Fibroblast of skin of left biceps (primary cell): ENCODE data around the gene STX8.
"Not testable (repeated sequence)": the region's sequence is repeated elsewhere in the genome, so short reads cannot be mapped to it uniquely, and the experiment has no call there.

Experiments
- DNase-seq, 2 experiments: peaks; one replicate each; pipeline ENCODE4 v3.0.0-alpha.2; 2013; ENCODE audit warnings: low read depth in 2 of 2

STX8 gene

DNA sequence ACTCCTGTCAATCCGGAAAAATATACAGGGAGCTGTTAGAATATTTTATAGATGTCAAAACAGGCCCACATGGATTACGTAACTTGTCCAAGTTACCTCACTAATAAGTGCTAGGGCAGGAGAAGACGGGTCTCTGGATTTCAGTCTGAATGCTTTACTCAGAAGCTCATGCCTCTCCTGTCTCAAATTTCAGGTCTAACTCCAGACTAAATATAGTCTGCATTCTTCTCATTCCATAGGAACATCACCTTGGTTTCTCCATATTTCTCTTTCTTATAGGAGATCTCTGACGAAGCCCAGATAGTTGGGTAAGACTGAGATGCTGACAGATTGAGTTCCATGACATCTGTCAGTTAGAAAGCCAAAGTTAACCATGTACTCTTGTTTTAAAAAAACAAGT, 174.2 kb downstream of the STX8 start:
- peak; percentile 60 to 64 for DNase-seq

DNA sequence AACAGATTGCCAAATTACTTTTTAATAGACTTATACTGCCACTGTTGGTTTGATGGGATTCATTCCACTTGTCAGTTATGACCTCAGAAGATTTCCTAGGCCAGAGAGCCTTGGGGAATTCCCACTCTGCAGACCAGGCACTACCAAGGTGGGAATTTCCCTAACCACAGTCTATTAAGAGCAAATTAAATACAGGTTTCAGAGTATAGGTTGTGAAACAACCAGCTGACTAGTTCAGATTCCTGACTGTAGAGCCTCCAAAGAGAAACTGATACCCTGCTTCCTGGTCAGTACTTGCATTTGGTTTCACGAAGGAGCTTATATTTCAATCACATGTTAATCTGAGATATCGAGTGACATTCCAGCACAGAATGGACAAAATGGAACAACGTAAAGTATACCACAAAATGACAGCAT, 186.5 kb downstream of the STX8 start:
- peak; percentile 87 to 89 for DNase-seq

DNA sequence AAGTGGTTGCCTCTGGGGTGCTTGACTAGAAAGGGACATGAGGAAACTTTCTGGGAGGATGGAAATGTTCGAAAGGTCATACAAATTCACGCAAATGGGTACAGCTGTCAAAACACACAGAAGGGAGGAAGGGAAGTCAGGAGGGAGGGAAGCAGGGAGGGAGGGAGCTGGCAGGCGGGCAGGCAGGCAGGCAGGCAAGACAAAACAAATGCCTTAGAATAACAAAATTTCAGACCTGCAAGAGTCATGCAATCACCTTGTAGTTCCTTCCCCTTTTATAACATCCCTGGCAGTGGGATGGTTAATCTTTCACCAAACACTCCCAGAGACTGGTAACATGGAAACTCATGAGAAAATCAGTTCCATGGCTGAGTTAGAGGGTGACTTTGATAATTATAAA, 189.2 kb downstream of the STX8 start:
- no peak for DNase-seq

DNA sequence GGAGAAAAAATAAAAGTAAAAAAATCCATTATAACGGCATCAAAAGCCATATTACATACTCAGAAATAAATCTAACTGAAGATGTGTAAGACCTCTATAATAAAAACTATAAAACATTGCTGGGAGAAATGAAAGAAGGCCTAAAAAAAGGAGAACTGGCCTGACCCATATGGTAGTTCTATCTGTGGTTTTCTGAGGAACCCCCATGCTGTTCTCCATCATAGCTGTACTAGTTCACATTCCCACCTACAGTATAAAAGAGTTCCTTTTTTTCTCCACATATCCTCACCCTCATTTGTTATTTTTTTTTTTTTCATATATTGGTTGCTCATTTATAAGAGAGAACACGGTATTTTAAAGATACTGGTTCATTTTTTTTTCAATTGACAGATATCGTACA, 191.8 kb downstream of the STX8 start:
- no peak for DNase-seq

DNA sequence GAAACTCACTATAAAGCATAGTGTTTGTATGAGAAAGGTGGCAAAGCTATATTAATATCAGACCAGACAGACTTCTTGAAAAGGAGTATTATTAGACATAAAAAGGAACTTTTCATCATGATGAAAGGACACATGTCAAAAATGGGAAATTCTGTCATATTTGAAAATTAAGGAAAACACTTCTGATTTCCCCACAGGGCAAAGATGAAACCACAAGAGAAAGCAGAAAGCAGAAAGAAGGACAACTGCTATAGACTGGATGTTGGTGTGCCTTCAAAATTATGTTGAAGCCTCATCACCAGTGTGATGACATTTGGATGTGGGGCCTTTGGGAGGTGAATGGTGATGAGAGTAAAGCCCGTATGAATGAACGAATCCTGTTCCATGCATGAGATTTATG, 193.0 kb downstream of the STX8 start:
- no peak for DNase-seq

DNA sequence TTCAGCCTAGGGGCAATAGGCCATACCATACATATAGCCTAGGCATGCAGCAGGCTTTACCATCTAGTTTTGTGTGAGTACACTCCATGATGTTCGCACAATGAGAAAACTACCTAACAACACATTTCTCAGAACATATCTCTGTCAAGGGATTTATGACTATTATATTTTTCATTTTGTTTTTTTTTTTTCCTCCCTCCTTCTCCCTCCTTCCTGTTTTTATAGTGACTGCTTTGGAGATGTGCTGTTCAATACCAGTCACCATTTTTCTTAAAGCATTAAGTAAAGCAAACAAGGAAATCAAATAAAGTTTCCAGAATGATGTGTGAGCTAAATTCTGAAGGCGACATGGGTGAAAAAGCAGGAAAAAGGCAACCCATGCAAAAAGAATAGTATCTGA, 194.6 kb downstream of the STX8 start:
- no peak for DNase-seq

DNA sequence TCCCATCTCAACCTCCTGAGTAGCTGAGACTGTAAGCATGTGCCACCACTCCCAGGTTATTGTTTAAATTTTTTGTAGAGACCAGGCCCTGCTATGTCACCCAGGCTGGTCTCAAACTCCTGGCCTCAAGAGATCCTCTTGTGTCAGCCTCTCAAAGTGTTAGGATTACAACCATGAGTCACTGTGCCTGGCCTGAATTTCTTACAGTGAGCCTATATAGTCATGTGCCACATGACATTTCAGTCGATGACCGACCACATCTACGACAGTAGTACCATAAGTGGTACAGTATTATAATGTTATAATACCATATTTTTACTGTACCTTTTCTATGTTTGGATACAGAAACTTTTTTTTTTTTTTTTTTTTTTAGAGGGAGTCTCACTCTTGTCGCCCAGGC, 195.3 kb downstream of the STX8 start:
- no peak for DNase-seq

DNA sequence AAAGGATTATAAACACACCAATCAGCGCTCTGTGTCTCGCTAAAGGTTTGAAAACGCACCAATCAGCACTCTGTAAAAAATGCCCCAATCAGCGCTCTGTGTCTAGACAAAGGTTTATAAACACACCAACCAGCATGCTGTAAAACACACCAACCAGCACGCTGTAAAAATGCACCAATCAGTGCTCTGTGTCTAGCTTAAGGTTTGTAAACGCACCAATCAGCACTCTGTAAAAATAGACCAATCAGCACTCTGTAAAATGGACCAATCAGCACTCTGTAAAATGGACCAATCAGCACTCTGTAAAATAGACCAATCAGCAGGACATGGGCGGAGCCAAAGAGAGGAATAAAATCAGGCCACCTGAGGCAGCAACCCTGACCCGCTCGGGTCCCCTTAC, 199.4 kb downstream of the STX8 start:
- not testable (repeated sequence) for DNase-seq

DNA sequence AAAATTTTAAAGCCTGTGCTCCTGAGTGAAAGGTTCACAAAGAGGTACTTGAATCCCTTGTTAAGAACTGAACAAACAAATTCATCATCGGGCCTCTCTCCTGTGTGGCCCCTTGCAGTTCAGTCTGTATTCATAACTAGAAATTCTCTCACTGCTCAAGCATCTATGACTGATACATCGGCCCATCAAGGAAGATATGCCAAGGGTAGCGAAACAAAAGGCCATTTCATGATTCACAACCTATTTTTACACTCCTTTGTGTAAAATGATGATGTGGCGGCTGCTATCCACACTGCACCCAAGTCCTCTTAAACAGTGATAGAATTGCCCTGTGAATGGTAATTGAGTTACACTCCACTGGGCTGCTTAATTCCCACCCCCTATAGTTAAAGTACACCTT, 204.6 kb downstream of the STX8 start:
- DNase-seq, result peak in 1 of 2 experiments; percentile 54

DNA sequence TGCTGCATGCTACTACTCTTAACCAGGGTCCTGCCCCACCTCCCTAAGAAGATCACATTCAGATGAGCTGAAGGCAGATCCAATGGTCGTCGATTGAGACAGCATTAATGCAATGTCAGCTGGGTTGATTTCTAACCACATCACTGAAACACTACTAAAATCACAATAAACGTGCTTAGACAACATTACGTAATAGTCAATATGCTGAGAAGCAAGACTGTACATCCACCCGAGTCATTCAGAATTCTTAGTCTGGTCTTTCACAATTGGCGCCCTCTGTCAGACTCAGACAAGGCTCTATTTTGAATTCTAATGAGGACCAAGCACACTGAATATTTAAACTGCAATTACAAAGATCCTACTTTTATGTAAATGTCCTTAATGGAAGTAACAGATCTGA, 205.2 kb downstream of the STX8 start:
- DNase-seq, result no peak

DNA sequence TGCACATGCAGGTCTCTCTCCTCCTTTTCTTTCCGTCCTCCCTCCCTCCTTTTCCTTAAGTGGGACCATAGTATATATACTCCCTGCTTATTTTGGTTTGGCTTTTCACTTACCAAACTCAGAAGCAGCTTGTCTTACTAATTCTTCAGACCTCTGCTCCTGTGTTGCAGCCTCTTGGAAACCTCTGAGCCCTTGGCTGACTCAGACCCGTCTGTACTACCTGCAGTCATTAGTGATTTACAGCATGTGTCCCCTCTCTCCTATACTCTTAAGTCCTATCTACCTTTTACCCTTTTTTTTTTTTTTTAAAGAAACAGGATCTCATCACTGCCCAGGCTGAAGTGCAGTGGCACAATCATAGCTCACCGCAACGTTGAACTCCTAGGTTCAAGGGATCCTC, 207.0 kb downstream of the STX8 start:
- no peak for DNase-seq

DNA sequence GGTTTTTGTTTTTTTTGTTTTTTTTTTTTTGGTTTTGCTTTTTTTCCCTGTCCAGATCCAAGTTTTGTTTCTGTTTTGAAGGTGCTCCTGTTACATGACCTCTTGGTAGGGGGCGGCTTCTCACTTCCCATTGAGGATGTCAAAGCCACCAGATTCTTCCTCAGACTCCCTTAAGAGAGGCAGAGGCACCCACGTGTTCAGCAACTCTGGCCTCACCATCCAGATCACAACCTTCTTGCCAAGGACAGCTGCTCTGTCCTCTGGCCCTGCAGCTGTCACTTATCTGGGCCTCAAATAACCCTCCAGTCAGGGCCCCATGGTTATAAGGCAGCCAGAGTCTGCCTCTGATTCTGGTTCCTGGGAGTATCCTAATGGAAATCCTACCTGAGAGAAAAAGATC, 208.5 kb downstream of the STX8 start:
- no peak for DNase-seq

DNA sequence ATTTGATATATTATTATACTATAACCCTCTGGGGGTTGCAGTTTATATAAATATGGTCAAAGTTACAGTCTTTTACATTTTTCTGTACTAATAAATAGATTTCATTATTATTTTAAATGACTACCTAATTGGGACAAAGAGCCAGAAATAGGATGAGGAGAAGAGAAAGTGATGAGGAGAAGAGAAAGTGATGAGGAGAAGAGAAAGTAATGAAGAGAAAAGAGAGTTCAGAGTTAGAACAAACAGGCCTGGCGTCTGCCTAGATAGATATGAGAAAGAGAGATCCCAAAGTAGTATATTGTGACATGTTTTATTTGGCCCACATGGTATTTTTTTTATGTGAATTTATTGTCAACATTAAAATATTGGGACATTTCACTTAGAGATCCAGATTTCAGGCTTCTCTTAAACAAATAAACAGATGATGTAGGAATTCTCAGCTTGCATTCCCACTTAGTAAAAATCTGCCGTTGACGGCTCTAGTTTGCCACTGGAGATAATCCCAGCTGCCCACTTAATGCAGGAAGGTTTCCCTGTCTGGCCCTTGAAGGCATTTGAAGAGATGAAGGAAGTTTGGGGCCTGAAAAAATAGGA, 210.7 kb downstream of the STX8 start:
- DNase-seq, result no peak

DNA sequence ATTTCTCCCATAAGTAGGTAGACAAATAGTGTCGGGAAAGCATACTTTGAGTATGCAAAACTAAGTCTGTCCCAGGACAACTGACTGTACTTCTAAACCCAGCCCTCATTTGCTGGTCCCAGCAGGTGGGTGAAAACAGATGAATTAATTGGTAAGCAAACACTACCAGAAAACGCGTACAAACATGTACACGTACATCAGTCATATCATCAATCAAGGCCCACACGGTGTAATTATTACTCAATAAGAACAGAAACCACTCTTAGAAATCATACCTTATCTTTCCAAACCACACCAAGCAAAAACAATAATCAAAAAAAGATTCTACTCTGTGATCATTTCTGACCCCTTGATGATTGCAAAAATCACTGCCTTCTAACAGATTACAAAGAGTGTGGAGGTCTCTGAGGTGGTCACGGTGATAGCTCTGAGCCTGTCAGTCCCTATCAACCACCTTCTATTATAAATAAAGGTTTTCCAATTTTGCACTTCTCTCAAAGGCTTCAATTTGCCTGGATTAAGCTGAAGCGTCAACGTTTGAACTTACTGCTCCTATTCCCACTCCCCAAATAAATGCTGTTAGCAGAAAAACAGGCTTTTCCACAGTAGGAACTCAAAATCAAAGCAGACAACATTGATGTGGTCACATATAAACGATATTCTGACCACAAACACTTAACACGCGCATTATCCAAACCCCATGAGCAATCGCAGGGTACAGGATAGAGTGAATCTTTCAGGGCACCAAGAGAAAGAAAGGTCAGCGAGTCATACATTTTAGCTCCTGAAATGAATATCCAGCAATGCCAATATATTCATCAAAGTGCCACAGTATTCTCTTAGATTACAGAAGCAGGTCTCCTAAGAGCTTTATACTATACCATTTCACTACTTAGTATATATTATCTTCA, 211.9 kb downstream of the STX8 start:
- DNase-seq, result no peak

DNA sequence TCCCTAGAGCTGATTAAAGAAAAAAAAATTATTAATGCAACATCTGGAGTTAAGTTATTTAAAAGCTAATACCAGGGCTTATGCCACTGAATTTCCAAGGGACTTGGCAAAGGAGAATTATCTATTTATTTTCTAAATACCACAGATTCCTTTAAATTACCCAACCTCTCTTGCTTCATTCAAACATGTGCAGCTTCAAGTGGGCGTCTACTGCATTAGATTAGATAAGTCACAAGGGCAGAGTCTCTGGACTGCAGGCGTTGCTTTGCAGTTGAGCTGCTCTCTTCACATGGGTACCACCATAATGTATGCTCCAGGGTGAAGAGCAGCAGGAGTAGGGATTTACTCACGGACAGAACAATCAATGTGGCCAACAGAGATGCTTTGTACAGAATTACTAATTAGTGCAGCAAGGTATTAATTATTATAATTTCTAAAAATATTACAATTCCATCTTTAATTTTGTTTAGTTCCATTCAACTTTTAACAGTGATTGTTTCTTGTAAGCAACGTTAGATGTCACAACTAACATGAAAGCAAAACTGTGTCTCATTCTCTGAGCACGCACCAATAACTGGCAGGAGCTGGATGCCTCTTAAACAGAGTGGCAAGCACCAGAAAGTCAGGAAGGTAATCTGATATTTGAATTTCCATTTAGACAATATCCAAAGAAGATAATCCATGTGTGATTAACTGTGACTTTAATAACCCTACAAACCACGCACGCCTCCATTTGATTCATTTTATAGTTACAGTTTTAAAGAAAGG, 214.2 kb downstream of the STX8 start:
- no peak for DNase-seq

DNA sequence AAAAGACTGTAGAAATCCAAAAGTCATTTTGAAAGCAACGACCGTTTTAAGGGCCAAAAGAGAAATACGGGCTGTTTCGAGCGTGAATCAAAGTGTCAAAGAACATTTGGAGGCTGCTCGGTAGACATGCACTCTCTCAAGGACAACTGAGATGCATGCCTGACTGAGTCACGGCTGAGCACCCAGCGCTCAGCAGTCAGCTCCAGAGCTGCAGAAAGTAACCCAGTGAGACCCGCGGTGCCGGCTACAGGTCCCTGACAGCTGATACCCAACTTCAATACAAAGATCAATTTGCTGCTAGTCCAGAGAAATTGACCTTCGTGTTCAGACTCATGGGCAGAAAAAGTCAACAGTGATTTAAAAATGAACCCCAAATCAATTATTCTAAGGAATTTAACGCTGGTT, 214.9 kb downstream of the STX8 start:
- no peak for DNase-seq

DNA sequence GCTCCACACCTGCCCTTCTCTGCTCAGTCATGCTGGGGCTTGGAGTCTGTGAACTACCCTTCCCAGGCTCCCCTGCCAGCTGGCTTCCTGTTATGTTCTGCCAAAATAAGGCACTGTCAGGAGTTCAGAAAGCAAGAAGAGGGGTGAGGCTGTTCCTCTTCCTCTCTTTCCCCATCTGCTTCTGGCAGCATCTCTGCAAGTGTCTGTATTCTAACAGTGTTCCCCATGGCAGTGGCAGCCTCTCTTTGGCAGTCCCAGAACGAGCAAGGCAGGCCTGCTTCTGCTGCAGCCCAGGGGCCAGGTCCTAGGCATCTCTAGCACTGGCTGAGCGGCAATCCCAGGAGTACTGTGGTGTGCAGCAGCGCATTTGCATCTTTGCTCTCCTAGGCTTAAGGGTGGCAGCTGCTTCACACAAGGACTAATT, 219.1 kb downstream of the STX8 start:
- DNase-seq, result no peak

DNA sequence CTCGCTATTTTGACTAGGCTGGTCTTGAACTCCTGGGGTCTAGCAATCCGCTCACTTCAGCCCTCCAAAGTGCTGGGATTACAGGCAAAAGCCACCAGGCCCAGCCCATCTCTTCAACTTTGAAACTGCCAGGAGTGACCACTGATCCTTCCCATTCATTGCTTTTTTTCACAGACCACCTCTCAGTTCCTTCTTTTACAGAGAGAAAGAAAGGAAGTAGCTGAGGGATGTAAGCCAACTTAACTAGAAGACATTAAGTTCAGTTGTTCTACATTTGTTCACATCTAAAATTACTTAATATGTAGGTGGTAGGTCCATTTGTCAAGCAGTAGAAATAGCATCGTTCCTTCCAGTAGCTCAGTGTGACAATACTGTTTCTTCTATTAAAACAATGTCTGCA, 219.8 kb downstream of the STX8 start:
- no peak for DNase-seq

DNA sequence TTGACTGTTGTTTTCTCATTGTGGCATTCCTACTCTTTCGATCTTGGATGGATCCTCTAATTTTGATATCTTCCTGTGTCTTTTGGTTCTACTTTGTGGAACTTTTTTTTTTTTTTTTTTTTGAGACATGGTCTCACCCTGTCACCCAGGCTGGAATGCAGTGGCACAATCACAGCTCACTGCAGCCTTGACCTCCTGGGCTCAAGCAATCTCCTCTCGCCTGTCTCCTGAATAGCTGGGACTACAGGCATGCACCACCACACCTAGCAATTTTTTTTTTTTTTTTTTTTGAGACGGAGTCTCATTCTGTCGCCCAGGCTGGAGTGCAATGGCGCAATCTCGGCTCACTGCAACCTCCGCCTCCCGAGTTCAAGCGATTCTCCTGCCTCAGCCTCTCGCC, 220.4 kb downstream of the STX8 start:
- not testable (repeated sequence) for DNase-seq

DNA sequence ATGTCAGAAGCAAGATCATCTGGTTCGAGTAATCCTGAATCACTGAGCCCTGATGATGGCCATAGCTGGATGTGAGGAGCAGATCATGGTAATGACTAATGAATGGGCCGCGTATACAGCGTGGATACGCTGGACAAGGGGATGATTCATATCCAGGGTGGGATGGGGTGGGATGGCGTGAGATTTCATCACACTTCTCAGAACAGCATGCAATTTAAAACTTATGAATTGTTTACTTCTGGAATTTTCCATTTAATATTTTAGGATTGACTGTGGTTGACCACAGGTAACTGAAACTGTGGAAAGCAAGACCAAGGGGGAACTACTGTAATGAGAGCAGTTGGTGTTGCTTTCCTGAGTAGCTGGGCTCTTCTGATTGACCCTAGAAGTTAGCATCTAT, 225.5 kb downstream of the STX8 start:
- peak; percentile 89 to 90 for DNase-seq

DNA sequence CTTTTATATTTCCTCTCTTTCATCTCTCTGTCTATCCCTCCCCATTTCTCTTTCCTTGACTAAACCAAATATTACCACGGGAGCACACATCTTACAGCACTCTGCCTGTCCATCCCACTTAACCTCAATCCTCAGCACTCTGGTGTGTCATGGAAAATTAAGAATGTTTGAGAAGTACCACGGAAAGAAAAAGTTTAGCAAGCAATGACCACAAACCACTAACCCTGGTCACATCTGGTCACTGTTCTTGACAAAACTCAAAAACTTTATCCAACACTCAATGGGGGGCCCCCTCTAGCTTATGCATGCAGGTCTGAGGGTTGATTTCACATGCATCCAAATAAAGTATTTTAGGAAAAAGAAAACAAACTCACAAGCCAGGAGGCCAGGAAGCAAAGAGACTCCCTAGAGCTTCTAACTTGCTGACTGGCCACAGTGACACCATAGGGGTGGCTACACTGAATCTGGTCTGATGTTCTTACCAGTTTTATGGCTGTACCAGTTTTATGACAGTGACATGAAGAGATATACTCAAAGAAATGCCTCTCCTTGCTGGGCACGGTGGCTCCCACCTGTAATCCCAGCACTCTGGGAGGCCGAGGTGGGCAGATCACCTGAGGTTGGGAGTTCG, 229.2 kb downstream of the STX8 start:
- peak in 1 of 2 experiments; percentile 39 for DNase-seq

DNA sequence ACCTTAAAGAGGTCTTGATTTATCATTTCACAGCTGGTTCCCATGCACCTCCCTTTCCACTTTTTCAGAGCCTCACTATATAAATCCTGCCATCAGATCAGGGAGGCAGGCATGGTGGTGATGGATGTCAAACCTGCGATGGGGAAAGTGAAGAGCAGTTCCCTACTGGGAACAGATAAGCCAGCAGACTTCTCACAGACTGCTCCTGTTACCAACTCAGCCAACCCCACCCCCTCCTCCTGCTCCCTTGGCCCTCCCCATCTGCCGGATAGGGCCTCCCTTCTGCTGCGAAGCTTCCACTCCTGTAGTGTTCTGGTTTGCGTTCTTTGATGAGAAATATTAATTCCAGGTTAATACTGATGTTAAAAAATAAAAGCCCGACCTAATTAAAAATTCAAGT, 232.1 kb downstream of the STX8 start:
- no peak for DNase-seq
